HEK293 (cell line): ENCODE results near the gene DUSP6.

Experiments used
- CTCF ChIA-PET: fragments of 350-600 bp; formaldehyde crosslinking; extraction: SDS; loops from one replicate; lab custom pipeline; 2021; ENCODE audit warnings: antibody characterized with exemption; lab: Yijun Ruan, JAX
- POLR2A ChIA-PET: fragments of 300-600 bp; formaldehyde crosslinking; extraction: SDS; loops from one replicate; lab custom pipeline; 2020; ENCODE audit warnings: antibody characterized with exemption, inconsistent platforms; lab: Yijun Ruan, JAX
- H3K27ac ChIP-seq: fragments of 200-500 bp; sonication (Bioruptor generic); 2 replicates; pipeline ENCODE4 v1.5.1; 2014; ENCODE audit warnings: low read depth, low read length, control low read depth, inconsistent platforms; ENCODE audit errors: extremely low read depth
- H3K36me3 ChIP-seq, 2 experiments: fragments of 200-500 bp in 1 of 2; sonication (Bioruptor generic) in 1 of 2; 1 replicate in 1 of 2; 2 replicates in 1 of 2; pipeline ENCODE4 v1.5.1; 2014 to 2017; ENCODE audit warnings: inconsistent platforms in 2 of 2, low read length in 2 of 2; ENCODE audit not compliant: control insufficient read depth in 2 of 2, insufficient read depth in 1 of 2
- H3K4me1 ChIP-seq: fragments of 200-500 bp; sonication (Bioruptor generic); 2 replicates; pipeline ENCODE4 v1.5.1; 2014; ENCODE audit warnings: mild to moderate bottlenecking, low read length, inconsistent platforms; ENCODE audit not compliant: control insufficient read depth, insufficient read depth
- H3K4me3 ChIP-seq: 2 replicates; pipeline ENCODE4 v1.5.1; 2011; ENCODE audit warnings: low read depth, mild to moderate bottlenecking, control low read depth, low read length, moderate library complexity
- H3K9me3 ChIP-seq: fragments of 200-500 bp; sonication (Bioruptor generic); 2 replicates; pipeline ENCODE4 v1.5.1; 2014; ENCODE audit warnings: low read depth, low read length, inconsistent platforms; ENCODE audit not compliant: control insufficient read depth, insufficient read depth
- ATF2 ChIP-seq: fragments of 450-650 bp; formaldehyde crosslinking; IDR thresholded peaks from 2 replicates; pipeline ENCODE4 v1.5.1; 2016; ENCODE audit warnings: missing biosample characterization, missing genetic modification characterization, low read depth
- ZBTB20 ChIP-seq: fragments of 450-650 bp; formaldehyde crosslinking; IDR thresholded peaks from 2 replicates; pipeline ENCODE4 v1.5.1; 2016; ENCODE audit warnings: missing biosample characterization, missing genetic modification characterization
- ZNF157 ChIP-seq: fragments of 450-650 bp; formaldehyde crosslinking; IDR thresholded peaks from 2 replicates; pipeline ENCODE4 v1.5.1; 2016; ENCODE audit warnings: missing biosample characterization, missing genetic modification characterization
- ZNF18 ChIP-seq: fragments of 450-650 bp; formaldehyde crosslinking; IDR thresholded peaks from 2 replicates; pipeline ENCODE4 v1.5.1; 2016; ENCODE audit warnings: missing biosample characterization, missing genetic modification characterization
- ZNF211 ChIP-seq: fragments of 450-650 bp; formaldehyde crosslinking; IDR thresholded peaks from 2 replicates; pipeline ENCODE4 v1.5.1; 2016; ENCODE audit warnings: low read depth, missing biosample characterization, missing genetic modification characterization
- ZNF280D ChIP-seq: fragments of 450-650 bp; formaldehyde crosslinking; IDR thresholded peaks from 2 replicates; pipeline ENCODE4 v1.5.1; 2016; ENCODE audit warnings: missing biosample characterization, missing genetic modification characterization
- ZNF558 ChIP-seq: fragments of 450-650 bp; formaldehyde crosslinking; IDR thresholded peaks from 2 replicates; pipeline ENCODE4 v1.5.1; 2016; ENCODE audit warnings: missing biosample characterization, missing genetic modification characterization
- ZNF571 ChIP-seq: fragments of 450-650 bp; formaldehyde crosslinking; IDR thresholded peaks from 2 replicates; pipeline ENCODE4 v1.5.0; 2017; ENCODE audit warnings: missing biosample characterization, missing genetic modification characterization
- ZNF621 ChIP-seq: fragments of 450-650 bp; formaldehyde crosslinking; IDR thresholded peaks from 2 replicates; pipeline ENCODE4 v1.5.1; 2017; ENCODE audit warnings: missing biosample characterization, missing genetic modification characterization
- ZNF629 ChIP-seq: fragments of 450-650 bp; formaldehyde crosslinking; IDR thresholded peaks from 2 replicates; pipeline ENCODE4 v1.5.1; 2017; ENCODE audit warnings: missing biosample characterization, missing genetic modification characterization
- ZNF645 ChIP-seq: fragments of 450-650 bp; formaldehyde crosslinking; IDR thresholded peaks from 2 replicates; pipeline ENCODE4; 2016; ENCODE audit warnings: missing biosample characterization, missing genetic modification characterization
- ZNF837 ChIP-seq: fragments of 450-650 bp; formaldehyde crosslinking; IDR thresholded peaks from 2 replicates; pipeline ENCODE4 v1.5.1; 2016; ENCODE audit warnings: missing biosample characterization, missing genetic modification characterization
- ZXDB ChIP-seq: fragments of 450-650 bp; formaldehyde crosslinking; IDR thresholded peaks from 2 replicates; pipeline ENCODE4 v1.5.1; 2016; ENCODE audit warnings: missing biosample characterization, missing genetic modification characterization

DUSP6 gene

GRCh38 chr12:89395712-89396111 is 43.4 kb upstream of the DUSP6 start (continued):
- TF ChIP-seq ZNF629 (tag by site-specific recombination) (no peak), ZBTB20 (tag by site-specific recombination) (no peak), ZNF837 (no peak), ZNF157 (no peak), ZNF571 (no peak), ZNF558 (tag by site-specific recombination) (no peak)

GRCh38 chr12:89393551-89394121 is 41.3 kb upstream of the DUSP6 start:
- no peak overlapping the region for H3K27ac ChIP-seq
- POLR2A ChIA-PET: no interaction called here

More at GRCh38 chr12:89393551-89394121, 41.3 kb upstream of the DUSP6 start:
- CTCF ChIA-PET: no interaction called here
- TF ChIP-seq ZNF211 (tag by site-specific recombination) (no peak), ZNF621 (no peak), ATF2 (tag by site-specific recombination) (no peak), ZXDB (tag by site-specific recombination) (no peak), ZNF645 (tag by site-specific recombination) (no peak), ZNF280D (tag by site-specific recombination) (no peak), ZNF18 (tag by site-specific recombination) (no peak)
- Histone ChIP-seq H3K9me3 (no peaks in the 10 kb centered on the region), H3K36me3 (no peaks in the 10 kb centered on the region), H3K4me3 (no peak overlapping the region), H3K4me1 (no peaks in the 10 kb centered on the region)
